8988T (cell line): ENCODE measurements around the gene MYH7.
"Not testable (repeated sequence)": the region's sequence is repeated elsewhere in the genome, so short reads cannot be mapped to it uniquely, and the experiment has no call there.

Experiments
- DNase-seq: peaks from one replicate; pipeline ENCODE4 v3.0.0; 2011

The MYH7 gene

DNA sequence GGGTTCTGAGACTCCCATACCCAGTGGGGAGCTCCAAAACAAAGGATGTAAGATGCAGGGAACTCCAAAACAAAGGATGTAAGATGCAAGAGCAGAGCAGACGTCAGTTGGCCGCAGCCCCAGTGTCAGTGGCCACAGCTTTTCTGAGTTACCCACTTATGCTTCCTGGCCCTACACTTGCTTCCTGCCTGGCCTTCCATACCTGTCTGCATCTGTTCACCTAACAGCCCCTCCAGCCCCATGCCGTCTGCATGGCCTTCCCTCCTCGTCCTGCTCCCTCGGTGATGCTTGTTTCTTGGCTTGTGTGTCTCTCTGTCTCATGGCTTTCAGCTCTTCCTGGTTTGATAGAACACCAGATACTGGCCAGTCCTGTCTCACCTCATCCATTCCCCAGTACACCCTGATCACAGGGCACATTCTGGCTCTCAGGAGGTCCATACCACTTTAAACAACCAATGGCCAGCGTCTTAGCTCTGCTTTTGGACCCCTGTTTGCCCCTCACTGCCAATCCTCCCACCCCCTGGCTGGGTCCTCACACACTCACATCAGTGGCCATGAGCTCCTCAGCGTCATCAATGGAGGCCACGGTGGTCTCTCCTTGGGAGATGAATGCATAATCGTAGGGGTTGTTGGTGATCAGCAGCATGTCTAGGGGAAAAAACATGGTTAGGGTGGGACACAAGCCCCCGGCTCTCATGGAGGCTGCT lies 5.3 kb downstream of the MYH7 start:
- no peak for DNase-seq

DNA sequence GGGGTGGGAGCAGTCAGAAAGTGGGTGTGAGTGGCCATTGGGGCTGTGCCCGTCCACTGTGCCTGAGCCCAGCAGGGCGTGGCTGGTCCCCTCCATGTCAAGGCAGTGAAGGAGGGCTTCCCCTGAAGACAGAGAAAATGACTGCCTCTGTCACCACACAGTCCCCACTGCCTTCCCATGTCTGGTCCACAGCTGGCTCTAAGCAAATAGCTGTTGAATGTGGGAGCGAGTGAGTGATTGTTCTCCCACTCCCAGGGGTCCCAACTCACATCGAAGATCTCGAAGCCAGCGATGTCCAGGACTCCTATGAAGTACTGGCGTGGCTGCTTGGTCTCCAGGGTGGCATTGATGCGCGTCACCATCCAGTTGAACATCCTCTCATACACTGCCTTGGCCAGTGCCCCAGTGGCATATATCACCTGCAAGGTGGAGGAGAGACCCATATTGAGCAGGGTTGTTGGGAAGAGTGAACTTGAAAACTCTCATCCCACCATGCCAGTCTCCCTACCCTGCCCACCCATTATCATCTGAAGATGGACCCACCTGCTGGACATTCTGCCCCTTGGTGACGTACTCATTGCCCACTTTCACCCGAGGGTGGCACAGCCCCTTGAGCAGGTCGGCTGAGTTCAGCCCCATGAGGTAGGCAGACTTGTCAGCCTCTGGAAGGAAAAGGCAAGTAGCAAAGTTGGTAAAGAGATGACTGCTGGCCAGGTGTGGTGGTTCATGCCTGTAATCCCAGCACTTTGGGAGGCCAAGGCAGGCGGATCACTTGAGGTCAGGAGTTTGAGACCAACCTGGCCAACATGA lies 6.6 kb downstream of the MYH7 start:
- no peak for DNase-seq

DNA sequence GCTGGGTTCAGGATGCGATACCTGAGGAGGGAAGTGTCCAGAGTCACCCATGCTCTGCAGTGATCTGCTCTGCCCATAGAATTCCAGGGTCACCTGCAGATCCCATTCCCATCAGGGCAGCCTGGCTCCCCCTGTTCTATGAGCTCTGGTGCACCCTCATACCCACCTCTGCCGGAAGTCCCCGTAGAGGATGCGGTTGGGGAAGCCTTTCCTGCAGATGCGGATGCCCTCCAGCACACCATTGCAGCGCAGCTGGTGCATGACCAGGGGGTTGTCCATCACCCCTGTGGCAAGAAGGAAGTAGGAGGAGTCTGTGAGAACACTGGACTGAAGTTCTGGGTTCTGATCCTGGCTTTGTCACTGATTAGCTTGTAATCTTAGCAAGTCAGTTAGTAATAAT lies 9.7 kb downstream of the MYH7 start:
- DNase-seq, result not testable (repeated sequence)

DNA sequence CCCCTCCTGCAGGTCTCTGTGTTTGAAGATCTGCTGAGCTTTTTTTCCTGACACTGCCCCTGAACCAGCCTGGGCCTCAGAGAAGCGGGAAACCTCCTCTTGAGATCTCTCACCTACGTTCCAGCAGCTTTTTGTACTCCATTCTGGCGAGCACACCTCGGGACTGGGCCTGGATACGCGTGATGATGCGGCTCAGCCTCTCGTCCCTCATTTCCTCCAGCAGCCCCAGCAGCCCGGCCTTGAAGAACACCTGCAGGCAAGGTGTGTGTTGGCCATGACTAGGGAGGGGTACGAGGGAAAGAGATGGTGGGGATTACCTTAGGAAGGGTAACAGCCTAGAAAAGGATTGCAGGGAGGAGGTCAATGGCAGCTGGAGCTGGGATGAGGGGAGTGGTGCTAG lies 10.3 kb downstream of the MYH7 start:
- DNase-seq, result no peak

GRCh38 chr14:23423657-23424056 lies 11.8 kb downstream of the MYH7 start:
- DNase-seq, result no peak

DNA sequence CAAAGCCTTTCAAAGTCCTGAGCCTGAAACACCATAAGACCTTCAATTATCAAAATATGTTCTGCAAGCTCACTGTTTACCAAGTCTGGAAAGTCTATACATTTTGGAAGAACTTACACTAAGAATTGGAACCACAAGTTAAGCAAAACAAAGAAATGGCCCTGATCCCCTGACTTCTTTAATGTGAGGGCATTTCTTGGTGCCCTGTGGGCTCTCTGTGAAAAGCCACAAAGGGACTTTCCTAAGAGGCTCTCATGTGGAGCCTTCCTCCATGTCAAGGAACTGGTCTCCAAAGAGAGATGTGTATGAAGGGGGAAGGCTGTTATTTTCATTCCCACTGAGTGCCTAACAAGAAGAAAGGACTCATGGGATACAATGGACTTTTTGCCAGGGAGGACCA lies 13.9 kb downstream of the MYH7 start:
- DNase-seq, result no peak

DNA sequence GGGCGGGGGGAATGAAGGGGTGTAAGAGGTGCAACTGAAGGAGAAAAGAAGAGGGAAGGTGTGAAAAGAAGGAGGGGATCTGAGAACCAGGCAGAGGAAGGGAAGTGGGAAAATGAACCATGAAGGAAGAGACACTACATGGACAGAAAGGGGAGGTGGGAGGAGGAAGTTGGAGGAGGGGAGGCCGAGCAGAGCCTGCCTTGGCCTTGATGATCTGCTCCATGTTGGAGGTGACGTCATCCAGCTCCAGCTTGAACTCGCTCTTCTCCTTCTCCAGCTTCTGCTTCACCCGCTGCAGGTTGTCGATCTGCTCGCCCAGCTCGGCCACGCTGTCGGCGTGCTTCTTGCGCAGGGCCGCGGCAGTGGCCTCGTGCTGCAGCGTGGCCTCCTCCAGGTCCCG lies 15.8 kb downstream of the MYH7 start:
- DNase-seq, result not testable (repeated sequence)

DNA sequence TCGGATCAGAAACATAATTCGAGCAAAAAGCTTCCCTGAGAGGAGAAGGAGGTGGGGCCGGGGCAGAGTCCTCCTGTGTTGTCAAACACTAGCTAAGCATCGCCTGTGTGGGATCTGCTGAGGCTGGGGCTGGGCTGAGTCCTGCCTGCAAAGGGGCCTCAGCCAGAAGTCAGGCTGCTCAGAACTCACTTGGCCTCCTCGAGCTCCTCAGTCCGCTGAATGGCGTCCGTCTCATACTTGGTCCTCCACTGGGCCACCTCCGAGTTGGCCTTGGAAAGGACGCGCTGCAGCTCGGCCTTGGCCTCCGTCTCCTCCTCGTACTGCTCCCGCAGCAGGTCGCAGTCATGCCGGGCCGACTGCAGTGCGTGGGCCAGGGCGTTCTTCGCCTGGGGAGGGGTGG lies 17.4 kb downstream of the MYH7 start:
- DNase-seq, result no peak

GRCh38 chr14:23417269-23417668 lies 18.2 kb downstream of the MYH7 start:
- not testable (repeated sequence) for DNase-seq

DNA sequence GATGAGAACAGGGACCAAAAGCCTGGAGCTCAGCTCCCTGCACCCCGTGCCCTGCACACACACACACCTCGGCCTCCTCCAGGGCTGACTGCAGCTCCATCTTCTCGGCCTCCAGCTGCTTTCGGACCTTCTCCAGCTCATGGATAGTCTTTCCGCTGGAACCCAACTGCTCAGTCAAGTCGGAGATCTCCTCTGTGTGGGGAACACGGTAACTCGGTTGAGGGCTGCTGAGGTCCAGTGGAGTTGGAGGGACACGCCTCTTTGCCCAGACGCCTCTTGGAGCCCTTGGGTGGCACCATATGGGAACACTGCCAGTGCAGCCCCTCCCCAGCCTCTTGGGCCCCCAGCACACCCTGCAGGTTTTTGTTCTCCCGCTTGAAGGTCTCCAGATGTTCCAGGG lies 18.7 kb downstream of the MYH7 start:
- no peak for DNase-seq

GRCh38 chr14:23415821-23416778 lies 19.4 kb downstream of the MYH7 start:
- DNase-seq, result no peak

- DNase-seq, result no peak
These were observed 20.3 kb downstream of the MYH7 start for GRCh38 chr14:23414906-23415820.

DNA sequence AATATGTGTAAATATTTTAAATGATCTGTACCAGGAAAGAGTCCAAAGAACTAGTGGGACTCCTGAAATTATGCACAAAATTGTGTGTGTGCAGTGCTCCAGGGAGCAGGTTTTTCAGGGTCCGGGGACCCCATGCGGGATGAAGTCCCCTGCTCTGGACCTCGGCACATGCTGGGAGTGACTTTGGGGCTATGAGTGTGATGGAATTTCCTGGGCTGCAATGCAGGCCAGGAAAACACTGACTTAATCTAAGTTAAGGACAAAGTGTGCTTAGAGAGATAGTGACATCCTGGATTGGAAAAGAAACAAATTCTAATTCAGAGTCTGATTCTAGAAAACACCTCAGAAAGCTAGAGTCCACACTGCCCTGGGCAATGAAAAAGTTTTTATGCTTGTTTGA lies 21.2 kb downstream of the MYH7 start:
- DNase-seq, result no peak

DNA sequence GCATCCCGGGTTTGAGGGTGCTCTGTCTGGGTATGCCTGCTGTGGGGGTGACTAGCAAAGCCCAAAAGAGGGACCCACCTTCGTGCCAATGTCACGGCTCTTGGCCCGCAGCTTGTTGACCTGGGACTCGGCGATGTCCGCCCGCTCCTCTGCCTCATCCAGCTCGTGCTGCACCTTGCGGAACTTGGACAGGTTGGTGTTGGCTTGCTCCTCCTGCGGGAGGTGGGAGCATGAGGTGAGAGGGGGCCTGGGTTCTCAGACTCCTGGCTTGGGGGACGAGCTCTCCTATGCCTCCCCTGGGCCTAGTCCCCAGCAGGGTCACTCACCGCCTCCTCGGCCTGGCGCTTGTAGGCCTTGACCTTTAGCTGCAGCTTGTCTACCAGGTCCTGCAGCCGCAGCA lies 21.8 kb downstream of the MYH7 start:
- no peak for DNase-seq

GRCh38 chr14:23411563-23412525 lies 23.6 kb downstream of the MYH7 start:
- no peak for DNase-seq

DNA sequence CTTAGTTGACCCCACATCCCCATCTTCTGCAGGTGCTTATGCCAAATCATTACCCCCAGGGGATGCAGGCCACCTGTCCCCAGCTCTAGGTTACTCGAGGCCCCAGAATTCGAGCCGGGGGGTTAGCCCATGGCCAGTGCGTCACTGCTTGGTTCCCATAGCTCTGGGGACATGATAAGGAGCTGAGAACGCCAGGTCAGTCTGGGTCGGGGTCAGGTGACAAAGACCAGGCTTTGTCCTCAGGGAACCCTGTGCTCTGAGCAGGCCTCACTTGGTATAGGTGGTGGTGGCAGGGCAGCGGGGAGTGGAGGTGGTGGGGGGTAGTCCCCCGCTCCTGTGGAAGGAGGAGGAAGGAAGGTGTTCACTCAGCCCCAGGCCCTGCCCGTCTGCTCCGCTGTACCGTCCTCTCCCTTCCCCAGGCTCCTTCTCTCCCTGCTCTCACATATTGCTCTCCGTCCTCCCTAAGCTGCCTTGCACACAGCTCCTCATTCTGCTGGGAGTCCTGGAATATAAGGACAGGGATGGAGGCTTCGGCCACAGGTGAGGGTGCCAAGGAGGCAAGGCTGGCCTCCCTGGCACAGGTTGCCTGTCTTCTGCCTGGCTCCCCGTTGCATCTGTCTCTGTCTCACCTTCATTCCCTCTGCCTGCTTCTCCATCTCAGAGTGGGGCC lies 25.4 kb downstream of the MYH7 start:
- no peak for DNase-seq

GRCh38 chr14:23409475-23409874 lies 26.0 kb downstream of the MYH7 start:
- no peak for DNase-seq

- DNase-seq, result no peak
These were observed 27.2 kb downstream of the MYH7 start for GRCh38 chr14:23408307-23408630.

GRCh38 chr14:23407516-23408306 lies 27.7 kb downstream of the MYH7 start, which contains the start of gene MYH6:
Gene MYH6, minus strand, starts transcription at chr14:23408273. Its CDS starts 1,050 bp downstream, at chr14:23407223.
- no peak for DNase-seq
